HG03460 (cell line): Measurements from ENCODE around the gene HIRIP3.
"Not testable (repeated sequence)": the region's sequence is repeated elsewhere in the genome, so short reads cannot be mapped to it uniquely, and the experiment has no call there.

ENCODE experiments used
- ATAC-seq: cut with Tn5 transposase; IDR thresholded peaks from one replicate; pipeline ENCODE4 v1.9.1; 2021; ENCODE audit not compliant: unreplicated experiment

The HIRIP3 gene

GRCh38 chr16:30017277-30017656, 21.9 kb upstream of the HIRIP3 start:
- ATAC-seq, result no peak

DNA sequence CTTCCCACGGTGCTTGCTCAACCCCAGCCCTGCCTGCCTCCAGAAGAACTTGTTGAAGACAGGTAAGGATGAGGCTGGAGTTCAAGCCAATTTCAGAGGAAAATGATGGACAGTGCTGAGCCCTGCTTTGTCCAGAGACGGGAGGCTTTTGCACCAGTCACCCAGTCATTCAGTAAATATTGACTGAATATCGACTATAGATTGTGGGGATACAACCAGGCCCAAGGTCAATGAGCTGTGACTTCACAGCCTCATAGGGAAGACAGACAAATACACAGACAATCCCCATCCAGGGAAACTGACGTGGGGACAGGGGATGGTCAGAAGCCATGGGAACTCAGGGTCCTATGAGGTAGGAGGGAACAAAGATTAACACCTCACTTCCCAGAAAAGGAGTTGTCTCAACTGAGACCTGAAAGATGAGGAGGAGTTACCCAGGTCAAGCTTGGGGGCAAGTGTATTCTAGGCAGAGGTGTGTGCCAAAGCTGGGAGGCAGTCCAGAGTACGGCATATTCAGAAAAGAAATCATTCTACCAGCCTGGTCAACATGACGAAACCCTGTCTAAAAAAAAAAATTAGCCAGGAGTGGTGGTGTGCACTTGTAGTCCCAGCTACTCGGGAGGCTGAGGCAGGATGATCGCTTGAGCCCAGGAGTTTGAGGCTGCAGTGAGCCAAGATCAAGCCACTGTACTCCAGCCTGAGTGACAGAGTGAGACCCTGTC, 21.3 kb upstream of the HIRIP3 start:
- no peak for ATAC-seq

DNA sequence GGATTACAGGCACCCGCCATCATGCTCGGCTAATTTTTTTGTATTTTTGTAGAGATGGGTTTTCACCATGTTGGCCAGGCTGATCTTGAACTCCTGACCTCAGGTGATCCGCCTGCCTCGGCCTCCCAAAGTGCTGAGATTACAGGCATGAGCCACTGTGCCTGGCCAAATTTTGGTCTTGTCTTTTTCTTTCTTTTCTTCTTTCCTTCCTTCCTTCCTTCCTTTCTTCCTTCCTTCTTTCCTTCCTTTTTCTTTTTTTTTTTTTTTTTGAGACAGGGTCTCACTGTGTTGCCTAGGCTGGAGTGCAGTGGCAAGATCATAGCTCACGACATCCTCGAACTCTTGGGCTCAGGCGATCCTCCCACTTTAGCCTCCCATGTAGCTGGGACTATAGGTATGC, 20.0 kb upstream of the HIRIP3 start:
- ATAC-seq, result not testable (repeated sequence)

DNA sequence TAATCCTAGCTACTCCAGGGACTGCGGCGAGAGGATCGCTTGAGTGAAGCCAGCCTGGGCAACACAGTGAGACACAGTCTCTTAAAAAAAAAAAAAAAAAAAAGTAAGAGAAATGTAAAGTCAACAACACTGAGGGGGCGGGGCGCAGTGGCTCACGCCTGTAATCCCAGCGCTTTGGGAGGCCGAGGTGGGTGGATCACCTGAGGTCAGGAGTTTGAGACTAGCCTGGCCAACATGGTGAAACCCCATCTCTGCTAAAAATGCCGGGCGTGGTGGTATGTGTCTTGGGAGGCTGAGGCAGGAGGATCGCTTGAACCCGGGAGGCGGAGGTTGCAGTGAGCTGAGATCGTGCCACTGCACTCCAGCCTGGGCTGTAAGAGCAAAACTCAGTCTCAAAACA, 17.2 kb upstream of the HIRIP3 start:
- ATAC-seq, result not testable (repeated sequence)

GRCh38 chr16:30011714-30012504, 16.5 kb upstream of the HIRIP3 start:
- no peak for ATAC-seq

GRCh38 chr16:30010844-30011713, 15.7 kb upstream of the HIRIP3 start, which contains the start of gene DOC2A:
DOC2A (minus strand) TSS chr16:30011027; CDS start chr16:30010222, 805 bp downstream.
- no peak for ATAC-seq

DNA sequence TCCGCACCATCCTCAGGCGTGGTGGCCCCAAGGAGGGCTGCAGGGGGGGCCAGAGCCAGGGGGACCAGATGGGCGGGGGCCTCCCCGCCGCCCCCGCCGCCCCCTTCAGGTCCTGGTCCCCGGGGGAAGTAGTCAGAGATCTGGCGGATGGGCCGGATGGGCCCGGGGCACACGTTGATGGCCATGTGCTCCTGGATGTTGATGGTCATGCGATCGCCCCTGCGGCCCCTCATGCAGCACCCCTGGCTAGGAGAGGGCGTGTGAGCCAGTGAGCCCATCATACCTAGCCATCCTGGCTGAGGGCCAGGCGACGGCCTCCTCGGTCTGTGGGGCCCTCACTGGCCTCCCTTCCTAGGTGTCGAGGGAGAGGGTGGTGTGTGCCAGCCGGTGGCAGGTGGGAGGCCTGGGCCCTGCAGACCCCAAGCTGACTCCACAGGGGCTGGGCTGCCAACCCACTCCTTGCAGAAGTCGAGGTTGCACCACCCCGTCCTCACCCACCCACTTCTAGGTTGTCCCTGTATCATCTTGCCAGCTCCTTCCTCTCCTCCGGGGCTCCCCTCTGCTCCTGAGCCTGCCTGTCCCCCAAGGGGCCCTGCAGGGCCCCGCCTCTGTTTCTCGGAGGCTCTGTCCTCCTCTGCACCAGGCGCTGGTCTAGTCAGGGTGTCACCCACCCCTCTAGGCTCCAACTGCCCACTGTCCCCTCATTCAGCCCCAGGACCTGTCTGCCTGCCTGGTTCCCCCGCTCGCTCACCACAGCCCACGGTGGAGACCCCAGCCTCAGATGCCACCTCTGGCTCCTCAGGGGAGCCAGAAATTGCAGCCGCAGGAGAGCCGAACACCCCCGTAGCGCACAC, 14.8 kb upstream of the HIRIP3 start:
- ATAC-seq, result no peak

- no peak for ATAC-seq
These were observed 13.9 kb upstream of the HIRIP3 start for GRCh38 chr16:30009085-30009862.

- no peak for ATAC-seq
These were observed 12.0 kb upstream of the HIRIP3 start for GRCh38 chr16:30007378-30007895.

DNA sequence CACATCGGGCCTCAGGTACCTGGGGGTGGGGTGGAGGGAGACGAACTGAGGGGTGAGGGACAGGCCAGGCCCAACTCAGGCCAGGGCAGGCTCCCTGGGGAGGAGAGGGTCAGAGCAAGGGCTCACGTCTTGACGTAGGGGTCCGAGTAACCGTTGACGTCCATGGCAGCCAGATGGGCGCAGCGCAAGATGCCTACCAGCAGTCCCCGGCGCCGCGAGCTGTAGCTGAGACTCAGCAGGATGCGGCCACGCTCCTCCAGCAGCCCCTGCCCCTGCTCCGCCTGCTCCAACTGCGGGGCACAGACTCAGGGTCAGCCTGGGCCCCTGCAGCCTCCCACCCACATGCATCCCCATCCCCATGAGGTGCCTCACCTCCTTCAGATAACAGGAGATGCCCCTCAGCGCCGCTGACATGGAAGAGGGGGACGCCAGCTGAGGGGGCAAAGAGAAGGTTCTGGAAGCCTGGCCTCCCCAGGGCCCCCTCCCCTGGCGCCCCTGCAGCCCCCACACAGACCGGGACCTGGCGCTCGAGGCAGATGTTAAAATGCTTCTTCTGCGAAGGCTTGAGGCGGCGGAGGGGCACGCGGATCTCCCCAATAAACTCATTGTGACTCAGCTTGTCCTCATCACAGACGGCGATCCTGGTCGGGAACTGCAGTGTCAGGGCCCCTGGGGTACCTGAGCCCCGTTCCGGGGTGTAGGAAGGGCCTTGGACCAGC, 11.4 kb upstream of the HIRIP3 start:
- ATAC-seq, result no peak

- no peak for ATAC-seq
These were observed 10.7 kb upstream of the HIRIP3 start for GRCh38 chr16:30006095-30006473.

- no peak for ATAC-seq
These were observed 10.1 kb upstream of the HIRIP3 start for GRCh38 chr16:30005341-30006094.

- ATAC-seq, result no peak
These were observed 9.4 kb upstream of the HIRIP3 start for GRCh38 chr16:30004811-30005242.

- no peak for ATAC-seq
These were observed 9.0 kb upstream of the HIRIP3 start for GRCh38 chr16:30004424-30004776.

DNA sequence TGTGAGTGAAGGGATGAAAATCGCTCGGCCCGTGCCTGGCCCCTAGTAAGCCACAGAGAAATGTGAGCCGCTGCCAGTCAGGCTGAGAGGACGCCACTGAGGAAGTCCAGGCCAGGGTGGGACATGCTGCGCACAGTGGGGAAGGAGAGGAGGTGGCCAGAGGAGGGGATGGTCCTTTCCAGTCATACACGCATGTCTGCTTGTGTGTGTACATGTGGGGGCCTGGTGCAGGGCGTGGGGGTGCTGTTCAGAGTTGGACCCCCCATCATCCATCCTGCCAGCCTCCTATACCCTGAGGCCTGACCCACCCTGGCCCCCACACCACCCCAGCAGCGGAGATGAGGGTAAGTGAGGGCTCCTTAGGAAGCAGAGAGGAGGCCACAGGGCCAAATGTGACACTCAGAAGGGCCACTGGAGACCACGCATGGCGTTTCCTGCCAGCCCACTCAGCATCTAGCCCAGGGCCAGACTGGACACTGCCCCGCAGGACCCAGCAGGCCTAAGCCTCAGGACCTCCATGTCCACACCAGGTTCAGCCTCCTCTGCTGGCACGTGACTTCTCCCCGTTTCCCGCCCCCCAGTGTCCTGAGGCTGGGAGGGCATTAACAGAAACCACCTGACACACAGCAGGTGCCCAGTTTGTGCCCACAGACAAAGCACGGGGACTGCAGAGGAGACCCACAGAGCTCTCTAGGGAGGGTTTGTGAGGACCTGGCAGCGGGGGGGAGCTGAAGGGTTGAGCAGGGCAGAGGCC, 8.4 kb upstream of the HIRIP3 start:
- ATAC-seq, result no peak

DNA sequence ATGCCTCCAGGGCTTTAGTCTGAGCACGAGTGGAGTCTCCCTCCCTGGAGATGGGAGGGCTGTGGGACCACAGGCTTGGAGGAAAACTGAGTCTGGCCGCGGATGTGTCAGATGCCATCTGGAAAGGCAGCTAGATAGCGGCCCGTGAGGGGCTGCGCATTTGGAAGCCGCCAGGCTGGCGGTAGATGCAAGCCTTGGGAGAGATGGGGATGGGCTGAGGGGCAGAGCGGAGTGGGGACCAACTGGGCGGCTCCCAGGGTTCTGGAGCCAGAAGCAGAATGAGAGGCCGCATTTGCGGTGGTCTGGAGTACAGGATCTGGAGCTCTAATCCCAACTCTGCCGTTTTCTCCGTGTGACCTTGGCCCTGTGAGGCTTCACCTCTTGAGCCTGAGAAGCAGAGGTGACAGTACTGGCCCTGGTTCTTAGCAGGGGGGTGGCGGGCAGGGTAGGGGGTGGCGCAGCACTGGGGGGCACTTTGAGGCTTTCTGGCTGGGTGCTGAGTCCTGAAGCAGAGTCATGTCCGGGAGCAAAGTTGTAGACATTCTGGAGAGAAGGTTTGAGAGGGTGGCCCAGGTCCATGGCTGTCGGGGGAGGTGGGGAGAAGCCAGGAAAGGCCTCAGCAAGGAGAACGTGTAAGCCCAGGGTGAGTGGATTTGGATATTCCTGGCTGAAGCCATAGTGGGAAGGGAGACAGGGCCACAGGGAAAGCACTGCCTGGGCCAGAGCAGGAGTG, 7.4 kb upstream of the HIRIP3 start:
- ATAC-seq, result no peak
